ENCODE data around the gene DIPK1A.

Gene DIPK1A

DNA sequence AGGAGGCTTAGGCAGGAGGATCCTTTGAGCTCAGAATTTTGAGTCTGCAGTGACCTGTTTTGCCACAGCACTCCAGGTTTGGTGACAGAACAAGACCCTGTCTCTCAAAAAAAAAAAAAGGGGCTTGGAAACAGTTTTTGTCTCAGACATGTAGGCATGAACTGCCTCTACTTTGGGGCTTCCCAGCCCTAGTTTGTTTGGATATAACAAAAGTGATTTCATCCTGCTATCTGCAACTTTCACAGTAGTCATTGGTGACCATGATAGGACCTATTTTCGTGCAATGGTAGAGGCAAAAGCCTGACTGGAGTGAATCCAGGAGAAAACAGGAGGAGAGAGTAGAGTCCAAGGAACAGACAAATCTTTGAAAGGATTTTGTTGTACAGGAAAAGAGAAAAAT is 156.0 kb downstream of the DIPK1A start:
- no peaks in the 10 kb centered on the region for H3K9me3 ChIP-seq
- intact Hi-C loops (cut with DNase I; ENCODE audit: low total_unique reads), result no loop called here
- DNase-seq, result no peak
- H3K4me3 ChIP-seq, result no peak overlapping the region
- H3K27ac ChIP-seq, result peak overlapping the region; percentile 14 to 27
- TF ChIP-seq, protein P1, sequence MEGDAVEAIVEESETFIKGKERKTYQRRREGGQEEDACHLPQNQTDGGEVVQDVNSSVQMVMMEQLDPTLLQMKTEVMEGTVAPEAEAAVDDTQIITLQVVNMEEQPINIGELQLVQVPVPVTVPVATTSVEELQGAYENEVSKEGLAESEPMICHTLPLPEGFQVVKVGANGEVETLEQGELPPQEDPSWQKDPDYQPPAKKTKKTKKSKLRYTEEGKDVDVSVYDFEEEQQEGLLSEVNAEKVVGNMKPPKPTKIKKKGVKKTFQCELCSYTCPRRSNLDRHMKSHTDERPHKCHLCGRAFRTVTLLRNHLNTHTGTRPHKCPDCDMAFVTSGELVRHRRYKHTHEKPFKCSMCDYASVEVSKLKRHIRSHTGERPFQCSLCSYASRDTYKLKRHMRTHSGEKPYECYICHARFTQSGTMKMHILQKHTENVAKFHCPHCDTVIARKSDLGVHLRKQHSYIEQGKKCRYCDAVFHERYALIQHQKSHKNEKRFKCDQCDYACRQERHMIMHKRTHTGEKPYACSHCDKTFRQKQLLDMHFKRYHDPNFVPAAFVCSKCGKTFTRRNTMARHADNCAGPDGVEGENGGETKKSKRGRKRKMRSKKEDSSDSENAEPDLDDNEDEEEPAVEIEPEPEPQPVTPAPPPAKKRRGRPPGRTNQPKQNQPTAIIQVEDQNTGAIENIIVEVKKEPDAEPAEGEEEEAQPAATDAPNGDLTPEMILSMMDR (IDR thresholded peaks at IDR 0.05), result no peak
- no peaks in the 10 kb centered on the region for H3K36me3 ChIP-seq
- H3K4me1 ChIP-seq, result peaks cover 0 to 7% (median 2%) of the 10 kb centered on the region in 4 donors
- no peaks in the 10 kb centered on the region for H3K27me3 ChIP-seq

DNA sequence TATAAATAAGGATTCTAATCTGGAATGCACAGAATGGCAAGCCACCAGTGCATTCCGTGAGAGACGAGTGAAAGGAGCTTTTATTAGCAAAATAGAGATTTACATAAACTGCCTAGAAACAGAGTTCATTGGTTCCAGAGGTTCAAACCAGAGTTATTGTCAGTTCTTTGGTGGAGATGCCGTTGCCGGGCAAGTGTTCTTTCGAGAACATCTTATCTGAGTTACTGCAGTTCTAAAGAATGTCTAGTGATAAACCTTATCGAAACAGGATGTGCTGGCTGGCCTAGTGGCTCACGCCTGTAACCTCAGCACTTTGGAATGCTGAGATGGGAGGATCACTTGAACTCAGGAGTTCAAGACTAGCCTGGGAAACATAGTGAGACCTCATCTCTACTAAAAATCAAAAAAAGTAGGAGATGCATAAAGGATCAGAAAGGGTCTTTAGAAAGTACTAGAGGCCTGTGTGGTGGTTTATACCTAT is 156.5 kb downstream of the DIPK1A start:
- no peak overlapping the region for H3K4me3 ChIP-seq
- intact Hi-C loops (cut with DNase I; ENCODE audit: low total_unique reads), result no loop called here
- no peaks in the 10 kb centered on the region for H3K9me3 ChIP-seq
- peak overlapping the region; percentile 14 to 27 for H3K27ac ChIP-seq
- H3K4me1 ChIP-seq, result peaks cover 0 to 7% (median 2%) of the 10 kb centered on the region in 4 donors
- peak; percentile 70 to 78 for DNase-seq
- TF ChIP-seq, protein P1 (IDR thresholded peaks at IDR 0.05), result no peak
- H3K36me3 ChIP-seq, result no peaks in the 10 kb centered on the region
- H3K27me3 ChIP-seq, result no peaks in the 10 kb centered on the region

DNA sequence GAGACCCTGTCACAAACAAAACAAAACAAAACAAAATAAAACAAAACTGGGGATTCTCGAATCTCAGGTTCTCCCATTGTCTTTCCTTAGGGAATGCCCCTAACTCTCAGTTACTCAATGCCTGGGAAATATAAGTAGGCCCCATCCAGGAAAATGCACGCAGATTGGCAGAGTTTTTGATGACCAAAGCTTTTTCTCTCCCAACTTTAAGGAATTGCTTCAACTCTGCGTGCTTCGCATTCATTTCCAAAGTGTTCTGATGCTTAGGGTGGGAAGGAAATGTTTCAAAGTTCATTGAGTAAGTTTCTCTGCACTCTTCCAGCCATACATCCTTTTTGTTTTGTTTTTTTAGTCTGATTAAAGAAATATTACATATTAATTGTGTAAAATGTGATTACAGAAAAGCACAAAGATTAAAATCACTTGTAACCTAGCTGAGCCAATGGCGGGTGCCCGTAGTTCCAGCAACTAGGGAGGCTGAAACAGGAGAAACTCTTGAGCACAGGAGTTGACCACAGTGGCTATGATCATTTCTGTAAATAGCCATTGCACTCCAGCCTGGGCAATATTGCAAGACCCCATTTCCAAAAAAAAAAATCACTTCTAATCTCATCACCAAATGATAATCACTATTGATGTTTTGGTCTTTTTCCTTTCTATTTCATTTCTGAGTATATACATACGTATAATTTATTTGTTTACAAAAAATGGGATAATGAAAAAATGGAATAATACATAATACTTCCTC is 157.9 kb downstream of the DIPK1A start:
- Histone ChIP-seq H3K4me3 (no peak overlapping the region), H3K27me3 (no peaks in the 10 kb centered on the region), H3K27ac (no peak overlapping the region), H3K9me3 (no peaks in the 10 kb centered on the region), H3K4me1 (peaks cover 0 to 7% (median 2%) of the 10 kb centered on the region in 4 donors), H3K36me3 (no peaks in the 10 kb centered on the region)
- intact Hi-C loops (cut with DNase I; ENCODE audit: low total_unique reads), result no loop called here
- TF ChIP-seq, protein P1 (IDR thresholded peaks at IDR 0.05), result no peak
- no peak for DNase-seq

DNA sequence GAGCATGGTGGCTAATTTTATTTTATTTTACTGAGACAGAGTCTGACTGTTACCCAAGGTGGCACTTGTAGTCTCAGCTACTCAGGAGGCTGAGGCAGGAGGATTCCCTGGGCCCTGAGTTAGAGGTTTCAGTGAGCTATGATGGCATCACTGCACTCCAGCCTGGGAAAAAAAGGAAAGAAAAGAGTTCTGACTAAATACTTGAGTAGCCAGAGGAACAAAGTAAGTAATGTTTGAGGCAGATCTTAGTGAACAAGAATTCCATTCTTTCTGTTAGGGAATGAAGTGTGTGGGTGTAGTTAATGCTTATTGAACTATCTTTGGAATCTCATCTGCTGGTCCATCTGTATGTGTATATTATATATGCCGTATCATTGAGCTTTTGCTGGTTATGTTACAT is 163.3 kb downstream of the DIPK1A start:
- H3K4me1 ChIP-seq, result peaks cover 0 to 7% (median 0%) of the 10 kb centered on the region in 4 donors
- TF ChIP-seq, protein P1 (IDR thresholded peaks at IDR 0.05), result no peak
- no peak overlapping the region for H3K27ac ChIP-seq
- H3K36me3 ChIP-seq, result no peaks in the 10 kb centered on the region
- no peak overlapping the region for H3K4me3 ChIP-seq
- H3K9me3 ChIP-seq, result no peaks in the 10 kb centered on the region
- intact Hi-C loops (cut with DNase I; ENCODE audit: low total_unique reads), result no loop called here
- H3K27me3 ChIP-seq, result no peaks in the 10 kb centered on the region
- DNase-seq, result no peak

DNA sequence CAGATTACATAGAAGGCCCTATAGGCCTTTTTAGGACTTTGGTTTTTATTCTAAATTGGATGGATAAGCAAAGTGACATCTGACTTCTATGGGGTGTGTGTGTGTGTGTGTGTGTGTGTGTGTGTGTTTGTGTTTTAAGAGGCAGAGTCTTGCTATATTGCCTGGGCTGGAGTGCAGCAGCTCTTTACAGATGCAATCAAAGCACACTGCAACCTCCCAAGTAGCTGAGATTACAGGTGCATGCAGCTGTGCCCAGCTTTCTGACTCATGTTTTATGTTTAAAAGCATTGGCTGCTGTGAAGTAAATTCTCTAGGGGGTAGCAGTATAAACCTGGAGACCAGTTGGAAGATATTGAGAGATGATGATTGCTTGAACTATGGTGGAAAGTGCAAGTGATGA is 164.0 kb downstream of the DIPK1A start:
- H3K9me3 ChIP-seq, result no peaks in the 10 kb centered on the region
- intact Hi-C loops (cut with DNase I; ENCODE audit: low total_unique reads), result no loop called here
- DNase-seq, result no peak

More for the DNA sequence above, 164.0 kb downstream of the DIPK1A start:
- peaks cover 0 to 7% (median 0%) of the 10 kb centered on the region in 4 donors for H3K4me1 ChIP-seq
- TF ChIP-seq, protein P1 (IDR thresholded peaks at IDR 0.05), result no peak
- no peak overlapping the region for H3K4me3 ChIP-seq
- H3K27ac ChIP-seq, result no peak overlapping the region
- no peaks in the 10 kb centered on the region for H3K36me3 ChIP-seq
- no peaks in the 10 kb centered on the region for H3K27me3 ChIP-seq

Measured in tibial artery (tissue), 4 donors.